Right ventricle myocardium inferior (tissue), 1 donor: Measurements from ENCODE around the gene MICB. TPM values are rescaled to one million over a fixed set of nuclear protein-coding genes. Genes with fewer than 3 reads are reported as not detected.
A peak's percentile ranks its signal among the peaks of the same experiment; 100 is the strongest.
"Not testable (repeated sequence)": the region's sequence is repeated elsewhere in the genome, so short reads cannot be mapped to it uniquely, and the experiment has no call there.

Source experiments
- ATAC-seq: fragments of 200-7000 bp; cut with Tn5 transposase; one replicate; pipeline ENCODE4 v1.9.1; 2020; ENCODE audit warnings: mild to moderate bottlenecking, moderate library complexity
- DNase-seq: peaks from one replicate; pipeline ENCODE4 v3.0.0; 2021; ENCODE audit errors: missing footprints
- intact Hi-C: fragments of 100-400 bp; cut with DNase I; formaldehyde crosslinking; loops from one replicate; pipeline ENCODE4 v1.11.0; 2022
- long read RNA-seq: library from polyadenylated mRNA; unstranded; transcript quantifications from one replicate; pipeline ENCODE4 v2.0.0, GENCODE V29; 2021
- total RNA-seq: library from RNA; stranded (reverse); fragmentation: NEBNext Ultra II Directional; extraction: Animal tissue kit (Norgen Biotek cat#: 25700); gene quantifications from one replicate; pipeline ENCODE4 v1.2.1, GENCODE V29; 2021
- donor health status: DM: no; HTN: yes; CAD: no; lungs with severe emphysema.

Gene MICB
- total RNA-seq = 1.5 TPM
- long read RNA-seq = 0 reads

DNA sequence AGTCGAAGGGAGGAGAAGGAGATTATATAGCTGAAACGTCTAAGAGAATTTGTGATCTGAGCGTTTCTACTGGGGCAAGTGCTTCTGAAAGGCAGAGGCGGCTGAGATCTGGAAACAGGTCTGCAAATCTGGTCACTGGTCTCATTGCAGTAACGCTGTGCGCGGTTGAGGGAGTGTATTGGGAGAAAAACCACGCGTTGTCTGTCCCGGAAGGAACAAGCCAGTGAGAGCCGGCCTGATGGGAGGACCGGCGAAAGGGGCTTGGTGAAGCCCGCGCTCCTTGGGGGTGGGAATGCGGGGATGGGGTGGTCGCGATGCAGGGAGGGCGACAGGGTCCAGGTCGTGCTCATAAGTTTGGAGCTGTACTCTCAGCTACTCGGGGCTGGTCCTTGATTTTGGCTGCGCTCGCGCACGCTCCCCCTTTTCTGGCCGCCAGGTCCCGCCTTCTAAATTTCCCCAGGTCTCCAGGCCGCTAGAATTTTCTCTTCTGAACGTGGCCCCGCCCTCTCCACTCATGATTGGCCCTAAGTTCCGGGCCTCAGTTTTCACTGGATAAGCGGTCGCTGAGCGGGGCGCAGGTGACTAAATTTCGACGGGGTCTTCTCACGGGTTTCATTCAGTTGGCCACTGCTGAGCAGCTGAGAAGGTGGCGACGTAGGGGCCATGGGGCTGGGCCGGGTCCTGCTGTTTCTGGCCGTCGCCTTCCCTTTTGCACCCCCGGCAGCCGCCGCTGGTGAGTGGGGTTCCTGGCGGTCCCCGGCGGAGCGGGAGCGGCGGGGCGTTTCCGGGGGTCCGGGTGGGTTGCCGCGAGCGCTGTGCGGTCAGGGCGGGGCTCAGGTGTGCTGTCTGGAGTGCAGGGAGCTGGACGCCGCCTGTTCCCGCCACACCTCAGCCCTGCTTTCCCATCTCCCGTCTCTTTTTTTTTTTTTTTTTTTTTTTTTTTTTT is at the start of gene MICB:
MICB (plus strand) TSS at position 615 of the 946 bp plus-strand sequence; CDS start at position 664, 49 bp downstream.
- DNase-seq (peak; percentile 87), ATAC-seq (peak; percentile 64)
- intact Hi-C loops = loop anchor here (5.0 kb wide), 1 partner anchor 99 kb away; no protein-coding TSS in a partner anchor

DNA sequence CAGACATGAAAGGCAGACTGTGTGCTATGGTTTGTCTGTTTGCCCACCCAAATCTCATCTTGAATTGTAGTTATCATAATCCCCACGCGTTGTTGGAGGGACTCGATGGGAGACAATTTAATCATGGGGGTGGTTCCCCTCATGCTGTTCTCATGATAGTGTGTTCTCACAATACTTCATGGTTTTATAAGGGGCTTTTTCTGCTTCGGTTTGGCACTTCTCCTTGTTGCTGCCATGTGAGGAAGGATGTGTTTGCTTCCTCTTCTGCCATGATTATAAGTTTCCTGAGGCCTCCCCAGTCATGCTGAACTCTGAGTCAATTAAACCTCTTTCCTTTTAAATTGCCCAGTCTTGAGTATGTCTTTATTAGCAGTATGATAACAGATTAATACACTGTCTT is 47.2 kb upstream of the MICB start:
- intact Hi-C loops = no loop called here
- DNase-seq = no peak
- ATAC-seq = no peak

DNA sequence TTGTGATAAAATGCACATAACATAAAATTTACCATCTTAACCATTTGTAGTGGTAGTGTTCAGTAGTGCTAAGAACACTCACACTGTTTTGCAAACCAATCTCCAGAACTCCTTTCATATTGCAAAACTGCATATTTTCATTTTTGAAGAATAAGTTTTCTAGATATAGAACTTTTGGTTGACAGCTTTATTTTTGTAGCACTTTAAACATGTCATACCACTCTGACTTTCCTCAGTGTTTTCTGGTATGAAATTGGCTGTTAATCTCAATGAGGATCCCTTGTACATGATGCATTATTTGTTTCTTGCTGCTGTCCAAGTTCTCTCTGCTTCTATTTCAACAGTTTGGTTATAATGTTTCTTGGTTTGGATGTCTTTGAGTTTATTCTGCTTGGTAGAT is 45.1 kb upstream of the MICB start:
- intact Hi-C loops = no loop called here
- DNase-seq (no peak), ATAC-seq (no peak)

DNA sequence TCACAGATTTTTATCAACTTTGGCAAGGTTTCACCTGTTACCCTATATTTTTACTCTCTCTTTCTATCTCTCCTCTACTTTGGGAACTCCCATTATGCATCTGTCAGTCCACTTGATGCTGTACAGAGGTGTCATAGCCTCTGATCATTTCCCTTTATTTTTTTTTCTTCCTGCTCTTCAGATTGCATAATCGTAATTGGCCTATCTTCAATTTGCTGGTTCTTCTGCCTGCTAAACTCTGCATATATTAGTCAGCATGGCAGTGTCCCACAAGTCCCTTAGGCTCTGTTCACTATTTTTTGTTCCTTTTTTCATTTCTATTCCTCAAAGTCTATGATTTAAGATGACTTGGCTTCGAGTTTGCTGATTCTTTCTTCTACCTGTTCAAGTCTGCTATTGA is 44.7 kb upstream of the MICB start:
- intact Hi-C loops = no loop called here
- ATAC-seq (no peak), DNase-seq (no peak)

DNA sequence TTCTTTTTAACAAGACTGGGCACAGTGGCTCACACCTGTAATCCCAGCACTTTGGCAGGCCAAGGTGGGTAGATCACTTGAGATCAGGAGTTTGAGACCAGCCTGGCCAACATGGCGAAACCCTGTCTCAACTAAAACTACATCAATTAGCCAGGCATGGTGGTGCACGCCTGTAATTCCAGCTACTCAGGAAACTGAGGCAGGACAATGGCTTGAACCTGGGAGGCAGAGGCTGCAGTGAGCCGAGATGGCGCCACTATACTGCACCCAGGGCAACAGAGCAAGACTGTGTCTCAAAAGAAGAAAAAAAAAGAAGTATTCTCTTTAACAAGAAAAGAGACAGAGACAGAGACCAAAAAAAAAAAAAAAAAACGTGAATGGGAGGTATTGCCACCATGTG is 38.1 kb upstream of the MICB start:
- ATAC-seq, DNase-seq, intact Hi-C loops: not testable (repeated sequence)

DNA sequence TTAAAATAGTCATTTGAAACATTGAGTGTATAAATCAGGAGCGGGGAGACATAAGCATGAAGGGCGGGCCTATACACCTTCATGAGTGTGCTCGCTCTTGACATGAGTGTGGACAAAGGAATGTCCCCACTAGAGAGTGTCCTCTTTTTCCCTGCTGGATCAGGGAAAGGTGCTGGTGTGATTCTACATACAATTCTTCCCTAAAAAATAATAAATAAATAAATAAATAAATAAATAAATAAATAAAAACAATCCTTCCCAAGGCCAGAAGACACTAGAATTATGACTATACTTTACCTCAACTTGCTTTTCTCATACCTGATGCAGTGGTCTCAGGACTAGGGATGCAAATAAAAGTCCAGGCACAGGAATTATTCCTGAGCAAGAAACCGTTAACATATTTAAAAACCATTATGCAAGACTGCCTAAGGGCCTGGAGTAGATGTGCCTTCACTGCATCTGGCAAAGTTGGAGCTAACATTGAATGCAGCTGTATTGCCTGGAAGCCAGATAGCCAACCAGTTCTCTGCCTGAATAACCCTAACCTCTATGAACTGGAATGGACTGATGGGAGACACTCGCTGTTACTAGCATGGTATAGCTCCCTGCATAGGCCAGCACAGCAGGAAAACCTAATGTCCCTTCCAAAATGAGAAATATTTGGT is 37.5 kb upstream of the MICB start:
- no peak for DNase-seq
- intact Hi-C loops = no loop called here
- ATAC-seq = no peak

DNA sequence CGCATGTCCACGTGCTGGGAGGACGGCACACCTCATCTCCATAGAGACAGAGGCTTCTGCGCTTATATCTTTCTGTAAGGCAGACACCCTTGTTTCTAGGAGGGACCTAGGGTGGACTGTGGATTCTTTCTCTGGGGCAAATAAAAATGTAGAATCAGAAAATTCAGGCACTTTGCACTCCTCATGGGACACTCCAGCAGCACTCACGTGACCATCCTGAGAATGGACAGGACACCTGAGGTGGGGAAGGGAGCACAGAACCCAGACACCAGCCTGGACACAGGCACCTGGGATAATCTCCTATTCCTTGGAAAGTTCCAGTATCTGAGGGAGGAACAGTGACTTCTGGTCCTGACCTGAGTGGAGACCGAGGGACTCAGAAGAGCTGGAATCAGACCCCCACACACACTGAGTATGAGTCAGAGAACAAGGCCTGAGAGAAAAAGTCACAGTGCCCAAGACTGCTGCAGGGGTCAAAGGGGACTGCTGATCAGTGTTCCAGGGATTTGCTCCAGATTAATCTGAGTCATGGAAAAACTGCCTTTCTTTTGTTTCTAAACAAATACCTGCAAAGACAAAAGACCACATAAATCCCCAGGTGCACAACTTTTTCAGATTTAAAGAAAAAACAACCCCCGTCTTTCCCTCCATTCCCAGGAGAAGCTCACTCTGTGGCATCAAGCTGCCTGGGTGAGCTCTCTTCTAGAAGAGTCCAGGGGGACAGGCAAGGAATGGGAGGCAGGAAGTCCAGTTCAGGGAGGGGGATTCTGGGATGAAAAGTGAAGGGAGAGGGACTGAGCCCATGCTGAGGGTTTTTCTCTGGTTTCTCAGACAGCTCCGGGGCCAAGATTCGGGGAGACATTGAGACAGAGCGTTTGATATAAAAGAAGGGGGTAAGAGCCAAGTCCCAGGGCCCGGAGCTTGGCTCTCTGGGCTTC is 35.6 kb upstream of the MICB start:
- intact Hi-C loops = no loop called here
- DNase-seq (no peak), ATAC-seq (no peak)

DNA sequence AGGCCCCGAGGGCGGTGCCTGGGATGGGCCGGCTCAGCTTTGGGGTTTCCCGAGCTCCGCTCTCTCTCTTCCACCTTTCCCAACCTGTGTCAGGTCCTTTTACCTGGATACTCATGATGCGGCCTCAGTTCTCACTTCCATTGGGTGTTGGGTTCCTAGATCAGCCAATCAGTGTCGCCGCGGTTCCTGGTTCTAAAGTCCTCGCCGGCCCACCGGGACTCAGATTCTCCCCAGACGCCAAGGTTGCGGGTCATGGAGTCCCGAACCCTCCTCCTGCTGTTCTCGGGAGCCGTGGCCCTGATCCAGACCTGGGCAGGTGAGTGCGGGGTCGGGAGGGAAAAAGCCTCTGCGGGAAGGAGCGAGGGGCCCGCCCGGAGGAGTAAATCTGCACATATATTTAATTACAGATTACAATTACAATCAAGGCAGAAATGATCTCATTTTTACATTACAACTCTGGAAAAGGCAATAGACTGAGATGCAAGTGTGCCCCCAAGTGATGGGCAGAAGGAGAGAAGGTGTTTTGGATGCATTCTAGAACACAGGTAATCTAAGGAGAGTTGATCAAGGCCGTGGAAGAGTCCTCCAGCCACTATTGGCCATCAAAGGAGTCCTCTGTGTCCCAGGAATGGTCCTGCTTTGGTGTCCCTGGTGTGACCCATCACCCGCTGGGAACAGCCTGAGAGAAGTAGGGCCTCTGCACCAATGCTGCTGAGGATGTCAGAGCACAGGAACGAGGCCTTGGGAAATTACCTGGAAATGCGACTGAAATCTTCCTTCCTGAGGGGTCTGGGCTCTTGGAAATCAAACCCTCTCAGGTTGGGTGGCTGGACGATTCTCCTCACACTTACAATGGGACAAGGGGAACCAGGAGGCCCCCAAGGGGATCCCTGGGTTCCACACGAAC is 34.7 kb upstream of the MICB start:
- ATAC-seq (peak; percentile 84), DNase-seq (peak; percentile 88)
- intact Hi-C loops = no loop called here

DNA sequence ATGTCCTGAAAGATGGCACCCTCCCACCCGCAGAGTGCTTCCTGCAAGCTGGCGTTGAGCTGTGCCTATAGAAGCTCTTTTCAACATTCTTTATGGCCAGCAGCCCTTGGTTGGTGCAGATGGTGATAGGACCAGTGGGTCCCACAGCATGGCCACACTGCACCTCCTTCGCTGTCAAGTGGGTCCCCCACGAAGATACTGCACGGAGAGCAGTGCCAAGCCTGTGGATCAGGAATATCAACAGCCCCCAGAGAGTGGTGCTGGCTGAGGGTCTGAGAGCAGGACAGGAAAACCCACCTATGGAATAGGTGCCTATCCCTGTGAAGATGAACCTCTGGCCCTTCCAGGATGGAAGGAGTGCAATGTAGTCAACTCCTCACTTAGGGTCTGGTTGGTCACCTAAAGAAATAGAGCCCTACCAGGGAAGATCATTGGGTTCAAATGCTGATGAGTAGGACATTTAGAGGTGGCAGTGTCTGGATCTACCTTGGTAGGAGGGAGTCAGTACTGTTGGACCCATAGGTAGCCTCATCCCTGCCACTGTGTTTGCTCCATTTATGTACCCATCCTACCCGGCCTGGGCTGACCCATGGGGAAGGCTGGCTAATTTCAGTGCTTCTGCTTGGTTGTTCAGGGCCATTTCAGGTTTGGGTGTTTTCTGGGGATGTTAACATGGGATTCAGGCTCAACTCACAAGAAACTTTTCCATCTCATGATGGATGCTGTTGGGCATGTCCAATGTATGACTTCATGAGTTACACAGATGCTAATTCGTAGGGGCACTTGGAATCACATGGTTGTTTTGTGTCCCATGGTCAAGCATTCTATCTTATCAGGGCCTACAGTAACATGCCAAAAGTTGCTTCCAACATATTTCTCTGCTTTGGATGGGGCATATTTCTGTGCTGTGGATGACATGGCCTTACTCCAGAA is 33.4 kb upstream of the MICB start:
- DNase-seq (no peak), ATAC-seq (no peak)
- intact Hi-C loops = no loop called here

DNA sequence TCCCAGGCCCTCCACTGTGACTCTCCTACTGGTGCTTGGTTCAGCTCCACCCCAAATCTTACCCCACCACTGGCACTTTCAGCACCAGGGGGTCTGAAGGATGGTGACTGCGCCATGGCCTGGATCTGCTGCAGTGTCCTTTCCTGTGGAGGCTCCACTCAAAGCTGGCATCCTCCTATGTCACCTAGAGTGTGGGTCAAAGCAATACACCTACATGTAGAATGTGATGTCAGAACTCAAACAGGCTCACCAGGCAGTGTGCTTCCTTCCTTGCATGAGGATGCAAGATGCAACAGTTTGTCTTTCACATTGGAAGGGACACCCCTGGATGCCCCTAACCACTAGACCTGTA is 32.8 kb upstream of the MICB start:
- intact Hi-C loops = no loop called here
- no peak for DNase-seq
- no peak for ATAC-seq

DNA sequence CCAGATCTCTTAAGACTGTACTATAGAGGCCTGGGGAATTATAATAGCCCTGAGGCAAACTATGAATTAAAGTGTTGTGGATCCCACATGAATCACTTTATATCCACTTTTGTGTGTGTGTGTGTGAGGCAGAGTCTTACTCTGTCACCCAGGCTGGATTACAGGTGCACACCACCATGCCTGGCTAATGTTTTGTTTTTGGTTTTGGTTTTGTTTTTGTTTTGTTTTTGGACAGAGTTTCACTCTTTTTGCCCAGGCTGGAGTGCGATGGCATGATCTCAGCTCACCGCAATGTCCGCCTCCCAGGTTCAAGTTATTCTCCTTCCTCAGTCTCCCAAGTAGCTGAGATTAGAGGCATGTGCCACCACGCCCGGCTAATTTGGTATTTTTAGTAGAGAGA is 32.2 kb upstream of the MICB start:
- ATAC-seq (no peak), DNase-seq (no peak)
- intact Hi-C loops = no loop called here

DNA sequence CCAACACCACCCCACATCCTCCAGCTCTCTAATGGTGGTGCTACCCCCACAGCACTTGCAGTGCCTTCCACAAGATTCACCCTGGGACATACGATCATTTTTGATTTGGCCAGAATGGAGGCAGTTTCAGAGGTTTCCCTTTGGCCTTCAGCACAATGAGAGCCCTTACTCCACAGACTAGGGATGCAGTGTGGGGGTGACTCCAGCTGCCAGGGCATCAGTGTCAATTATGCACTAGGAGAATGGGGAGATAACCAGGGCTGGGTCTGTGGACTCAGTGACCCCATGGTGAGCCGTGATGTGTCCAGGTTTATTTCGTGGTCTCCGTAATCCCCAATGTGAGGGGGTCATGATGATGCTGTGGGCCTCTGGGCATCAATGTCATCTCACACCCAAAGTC is 31.5 kb upstream of the MICB start:
- DNase-seq = no peak
- intact Hi-C loops = no loop called here
- no peak for ATAC-seq

DNA sequence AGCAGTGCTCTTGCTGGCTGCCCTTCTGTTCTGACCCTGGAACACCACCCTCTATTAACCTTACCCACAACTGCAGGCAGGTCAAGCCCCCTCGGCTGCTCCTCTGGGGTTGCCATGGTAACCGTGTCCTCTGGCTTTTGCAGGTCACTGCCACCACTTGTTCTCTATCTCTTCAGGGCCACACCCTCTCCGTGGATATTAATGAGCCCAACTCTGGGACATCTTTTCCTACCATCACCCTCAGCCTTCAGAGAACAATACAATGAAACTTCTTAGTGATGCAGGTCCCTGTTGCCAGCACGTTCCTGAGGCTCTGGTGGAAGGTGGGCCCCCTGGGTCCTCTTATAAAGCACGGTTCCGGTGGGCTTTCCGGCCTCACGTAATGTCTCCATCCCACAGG is 30.8 kb upstream of the MICB start:
- intact Hi-C loops = no loop called here
- ATAC-seq (no peak), DNase-seq (no peak)

DNA sequence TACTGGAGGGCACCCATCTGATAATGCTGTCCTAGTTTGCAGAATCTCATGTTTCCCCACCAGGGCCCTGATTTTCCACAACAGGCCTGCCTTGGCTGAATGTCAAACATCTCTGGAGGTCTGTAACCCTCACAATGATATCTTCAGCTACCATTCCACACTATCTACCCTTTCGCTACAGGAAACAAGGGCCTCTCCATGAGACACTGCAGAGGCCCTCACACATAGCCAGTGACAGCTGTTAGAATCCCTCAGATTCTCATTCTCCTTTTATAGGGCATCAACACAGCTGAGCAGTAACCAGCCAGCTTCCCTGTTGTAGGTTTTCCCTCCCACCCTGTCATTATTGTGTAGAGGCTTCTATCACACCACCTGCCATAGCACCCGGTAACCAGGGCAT is 29.6 kb upstream of the MICB start:
- ATAC-seq = no peak
- DNase-seq = no peak

DNA sequence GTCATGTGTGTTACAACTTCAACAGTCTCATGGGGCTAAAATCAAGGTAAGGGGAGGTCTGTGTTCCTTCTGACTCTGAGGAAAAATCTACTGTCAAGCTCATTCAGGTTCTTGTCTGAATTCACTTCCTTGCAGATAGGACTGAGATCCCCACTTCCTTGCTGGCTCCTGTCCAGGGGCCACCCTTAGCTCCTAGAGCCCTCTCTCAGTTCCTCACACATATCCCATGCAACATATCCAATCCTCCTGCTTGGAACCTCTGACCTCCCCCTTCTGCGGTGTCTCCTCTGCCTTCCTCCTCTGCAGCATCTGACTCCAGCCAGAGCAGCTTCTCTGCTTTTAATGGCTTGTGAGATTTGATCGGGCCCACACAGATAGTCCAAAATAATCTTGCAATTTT is 27.1 kb upstream of the MICB start:
- DNase-seq = no peak
- intact Hi-C loops = no loop called here
- no peak for ATAC-seq

More for the DNA sequence above, 29.6 kb upstream of the MICB start:
- intact Hi-C loops = no loop called here

DNA sequence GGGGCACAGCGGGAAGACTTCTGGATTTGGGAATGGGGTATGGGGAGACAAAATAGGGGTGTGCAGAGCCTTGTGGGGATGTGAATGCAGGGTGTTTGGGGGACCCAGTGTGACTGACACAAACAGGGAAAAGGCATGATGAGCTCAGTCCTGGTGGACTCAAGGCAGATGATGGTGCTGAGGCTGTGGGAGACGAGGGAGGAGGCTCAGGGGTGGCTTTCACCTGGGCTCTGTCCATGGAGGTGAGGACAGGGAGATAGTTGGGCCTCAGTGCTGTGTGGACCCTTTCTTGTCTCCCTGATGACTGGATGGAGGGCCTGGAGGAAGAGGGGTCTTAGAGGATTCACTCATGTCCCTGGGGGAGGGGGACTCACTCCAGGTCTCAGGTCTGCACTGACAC is 26.2 kb upstream of the MICB start:
- DNase-seq (no peak), ATAC-seq (no peak)
- intact Hi-C loops = no loop called here

DNA sequence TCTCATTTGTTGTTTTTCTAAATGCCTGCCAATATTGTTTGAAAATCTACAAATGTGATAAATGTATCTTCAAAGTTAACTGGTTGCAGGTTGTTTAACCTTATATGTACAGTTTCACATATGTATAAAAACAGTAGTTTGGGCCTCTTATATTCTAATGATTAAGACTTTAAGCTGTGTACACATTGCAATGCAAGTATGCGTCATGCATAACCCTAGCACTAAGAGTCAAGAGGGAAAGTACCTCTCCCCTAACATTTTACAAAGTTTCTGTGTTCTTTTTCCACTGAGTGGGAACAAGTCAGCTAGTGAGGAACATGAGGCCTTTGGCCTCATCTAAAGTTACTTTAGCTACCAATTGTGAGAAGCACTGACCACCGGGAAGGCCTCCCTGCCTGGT is 25.7 kb upstream of the MICB start:
- DNase-seq = no peak
- ATAC-seq = no peak
- intact Hi-C loops = no loop called here
